HCT116 (cell line): ENCODE measurements around the gene TPGS1.
A peak's percentile ranks its signal among the peaks of the same experiment; 100 is the strongest.

Experiments
- CBX3 ChIP-seq: IDR thresholded peaks from 2 replicates; pipeline ENCODE4 v1.6.1; 2012; ENCODE audit warnings: low read depth
- CEBPB ChIP-seq: IDR thresholded peaks from 2 replicates; pipeline ENCODE4 v1.6.1; 2012; ENCODE audit warnings: low read depth
- ELF1 ChIP-seq: IDR thresholded peaks from 2 replicates; pipeline ENCODE4 v1.6.1; 2012; ENCODE audit warnings: low read depth, borderline replicate concordance
- EZH2 ChIP-seq: fragments of 200-600 bp; sonication (generic); IDR thresholded peaks from 2 replicates; pipeline ENCODE4 v1.6.1; 2017; ENCODE audit warnings: antibody characterized with exemption, mixed run types
- FOSL1 ChIP-seq: IDR thresholded peaks from 2 replicates; pipeline ENCODE4 v1.6.1; 2012; ENCODE audit warnings: low read depth
- POLR2A ChIP-seq: IDR thresholded peaks from 2 replicates; pipeline ENCODE4 v1.7.0; 2011; ENCODE audit warnings: borderline replicate concordance; ENCODE audit not compliant: insufficient read depth, insufficient read length; ENCODE audit errors: extremely low read depth
- RAD21 ChIP-seq: IDR thresholded peaks from 2 replicates; pipeline ENCODE4 v1.6.1; 2012; ENCODE audit warnings: low read depth, mild to moderate bottlenecking
- SIN3A ChIP-seq: IDR thresholded peaks from 2 replicates; pipeline ENCODE4 v1.6.1; 2012; ENCODE audit warnings: low read depth
- ZFX ChIP-seq: fragments of 450-650 bp; IDR thresholded peaks from 2 replicates; pipeline ENCODE4 v1.6.1; 2017
- ZNF274 ChIP-seq: fragments of 200-500 bp; sonication (Bioruptor generic); IDR thresholded peaks from 2 replicates; pipeline ENCODE4 v1.6.1; 2014; ENCODE audit warnings: mild to moderate bottlenecking, low read depth, low read length, inconsistent platforms
- TF ChIP-seq, protein P1 (sequence below), 3 experiments: fragments of 200-600 bp in 1 of 3; sonication (generic) in 1 of 3; IDR thresholded peaks in 2 of 3; conservative IDR thresholded peaks in 1 of 3; 2 replicates each; pipeline ENCODE4 v1.5.1; 2012 to 2017; ENCODE audit warnings: low read depth in 2 of 3, low read length in 2 of 3, antibody characterized with exemption in 1 of 3, borderline replicate concordance in 1 of 3, control low read depth in 1 of 3, mild to moderate bottlenecking in 1 of 3, mixed read lengths in 1 of 3, mixed run types in 1 of 3, moderate library complexity in 1 of 3; ENCODE audit not compliant: insufficient read depth in 1 of 3
- TF ChIP-seq, protein P2 (sequence below): IDR thresholded peaks from 2 replicates; pipeline ENCODE4 v1.6.1; 2011; ENCODE audit warnings: mild to moderate bottlenecking, low read length, moderate library complexity; ENCODE audit not compliant: insufficient replicate concordance; ENCODE audit errors: extremely low read depth
- TF ChIP-seq, protein P3 (sequence below): IDR thresholded peaks from 2 replicates; pipeline ENCODE4 v1.6.1; 2012

DNA sequence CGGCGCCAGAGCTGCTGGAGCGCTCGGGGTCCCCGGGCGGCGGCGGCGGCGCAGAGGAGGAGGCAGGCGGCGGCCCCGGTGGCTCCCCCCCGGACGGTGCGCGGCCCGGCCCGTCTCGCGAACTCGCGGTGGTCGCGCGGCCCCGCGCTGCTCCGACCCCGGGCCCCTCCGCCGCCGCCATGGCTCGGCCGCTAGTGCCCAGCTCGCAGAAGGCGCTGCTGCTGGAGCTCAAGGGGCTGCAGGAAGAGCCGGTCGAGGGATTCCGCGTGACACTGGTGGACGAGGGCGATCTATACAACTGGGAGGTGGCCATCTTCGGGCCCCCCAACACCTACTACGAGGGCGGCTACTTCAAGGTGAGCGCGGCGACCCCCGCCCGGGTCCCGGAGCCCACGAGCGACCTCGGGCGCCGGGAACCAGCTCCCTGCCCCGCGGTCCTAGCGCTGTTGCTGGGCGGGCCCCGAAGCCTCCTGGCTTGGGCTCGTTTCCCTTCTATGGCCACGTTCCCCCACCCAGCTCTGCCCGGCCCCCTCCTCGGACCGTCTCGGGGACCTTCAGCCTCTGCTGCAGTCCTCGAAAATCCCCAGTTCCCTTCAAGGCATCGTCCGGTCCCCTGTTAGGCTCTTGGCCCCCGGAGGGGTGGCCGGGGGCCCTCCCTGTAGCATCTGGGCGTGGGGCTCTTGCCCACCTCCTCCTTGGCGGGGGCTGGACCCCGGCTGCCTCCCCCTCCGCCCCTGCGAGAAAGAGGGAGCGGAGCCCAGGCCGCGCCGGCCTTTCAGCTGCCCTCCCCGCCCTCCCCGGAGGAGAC is 24.7 kb downstream of the TPGS1 start, which contains the start of gene CDC34:
- TF ChIP-seq CEBPB: no peak
- no peak for TF ChIP-seq POLR2A
- TF ChIP-seq, protein P1, sequence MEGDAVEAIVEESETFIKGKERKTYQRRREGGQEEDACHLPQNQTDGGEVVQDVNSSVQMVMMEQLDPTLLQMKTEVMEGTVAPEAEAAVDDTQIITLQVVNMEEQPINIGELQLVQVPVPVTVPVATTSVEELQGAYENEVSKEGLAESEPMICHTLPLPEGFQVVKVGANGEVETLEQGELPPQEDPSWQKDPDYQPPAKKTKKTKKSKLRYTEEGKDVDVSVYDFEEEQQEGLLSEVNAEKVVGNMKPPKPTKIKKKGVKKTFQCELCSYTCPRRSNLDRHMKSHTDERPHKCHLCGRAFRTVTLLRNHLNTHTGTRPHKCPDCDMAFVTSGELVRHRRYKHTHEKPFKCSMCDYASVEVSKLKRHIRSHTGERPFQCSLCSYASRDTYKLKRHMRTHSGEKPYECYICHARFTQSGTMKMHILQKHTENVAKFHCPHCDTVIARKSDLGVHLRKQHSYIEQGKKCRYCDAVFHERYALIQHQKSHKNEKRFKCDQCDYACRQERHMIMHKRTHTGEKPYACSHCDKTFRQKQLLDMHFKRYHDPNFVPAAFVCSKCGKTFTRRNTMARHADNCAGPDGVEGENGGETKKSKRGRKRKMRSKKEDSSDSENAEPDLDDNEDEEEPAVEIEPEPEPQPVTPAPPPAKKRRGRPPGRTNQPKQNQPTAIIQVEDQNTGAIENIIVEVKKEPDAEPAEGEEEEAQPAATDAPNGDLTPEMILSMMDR (IDR thresholded peaks at IDR 0.05 in 2 of 3, conservative IDR thresholded peaks at IDR 0.05 in 1 of 3; ENCODE audit: borderline replicate concordance in 1 of 3, insufficient read depth in 1 of 3, low read depth in 2 of 3, low read length in 2 of 3): no peak
- TF ChIP-seq, protein P2, sequence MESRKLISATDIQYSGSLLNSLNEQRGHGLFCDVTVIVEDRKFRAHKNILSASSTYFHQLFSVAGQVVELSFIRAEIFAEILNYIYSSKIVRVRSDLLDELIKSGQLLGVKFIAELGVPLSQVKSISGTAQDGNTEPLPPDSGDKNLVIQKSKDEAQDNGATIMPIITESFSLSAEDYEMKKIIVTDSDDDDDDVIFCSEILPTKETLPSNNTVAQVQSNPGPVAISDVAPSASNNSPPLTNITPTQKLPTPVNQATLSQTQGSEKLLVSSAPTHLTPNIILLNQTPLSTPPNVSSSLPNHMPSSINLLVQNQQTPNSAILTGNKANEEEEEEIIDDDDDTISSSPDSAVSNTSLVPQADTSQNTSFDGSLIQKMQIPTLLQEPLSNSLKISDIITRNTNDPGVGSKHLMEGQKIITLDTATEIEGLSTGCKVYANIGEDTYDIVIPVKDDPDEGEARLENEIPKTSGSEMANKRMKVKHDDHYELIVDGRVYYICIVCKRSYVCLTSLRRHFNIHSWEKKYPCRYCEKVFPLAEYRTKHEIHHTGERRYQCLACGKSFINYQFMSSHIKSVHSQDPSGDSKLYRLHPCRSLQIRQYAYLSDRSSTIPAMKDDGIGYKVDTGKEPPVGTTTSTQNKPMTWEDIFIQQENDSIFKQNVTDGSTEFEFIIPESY: no peak
- no peak for TF ChIP-seq CBX3
- TF ChIP-seq EZH2: no peak
- TF ChIP-seq ELF1: no peak
- no peak for TF ChIP-seq ZNF274
- no peak for TF ChIP-seq SIN3A
- TF ChIP-seq, protein P3, sequence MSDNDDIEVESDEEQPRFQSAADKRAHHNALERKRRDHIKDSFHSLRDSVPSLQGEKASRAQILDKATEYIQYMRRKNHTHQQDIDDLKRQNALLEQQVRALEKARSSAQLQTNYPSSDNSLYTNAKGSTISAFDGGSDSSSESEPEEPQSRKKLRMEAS: no peak
- TF ChIP-seq FOSL1: no peak
- TF ChIP-seq RAD21: no peak
- peak; percentile 45; the same call in 1 of the 2 replicates for TF ChIP-seq ZFX
